Placental pericyte (primary cell): ENCODE results near the gene CDCA3. TPM values are rescaled to one million over a fixed set of nuclear protein-coding genes. Genes with fewer than 3 reads are reported as not detected.

Experiments used
- total RNA-seq: library from RNA; depleted of rRNA; stranded (reverse); fragments of >200 nt; gene quantifications from 2 replicates; pipeline ENCODE4 v1.2.3, GENCODE V29; 2012

The CDCA3 gene
- total RNA-seq, result 0.66 and 43.2 TPM in 2 replicates

DNA sequence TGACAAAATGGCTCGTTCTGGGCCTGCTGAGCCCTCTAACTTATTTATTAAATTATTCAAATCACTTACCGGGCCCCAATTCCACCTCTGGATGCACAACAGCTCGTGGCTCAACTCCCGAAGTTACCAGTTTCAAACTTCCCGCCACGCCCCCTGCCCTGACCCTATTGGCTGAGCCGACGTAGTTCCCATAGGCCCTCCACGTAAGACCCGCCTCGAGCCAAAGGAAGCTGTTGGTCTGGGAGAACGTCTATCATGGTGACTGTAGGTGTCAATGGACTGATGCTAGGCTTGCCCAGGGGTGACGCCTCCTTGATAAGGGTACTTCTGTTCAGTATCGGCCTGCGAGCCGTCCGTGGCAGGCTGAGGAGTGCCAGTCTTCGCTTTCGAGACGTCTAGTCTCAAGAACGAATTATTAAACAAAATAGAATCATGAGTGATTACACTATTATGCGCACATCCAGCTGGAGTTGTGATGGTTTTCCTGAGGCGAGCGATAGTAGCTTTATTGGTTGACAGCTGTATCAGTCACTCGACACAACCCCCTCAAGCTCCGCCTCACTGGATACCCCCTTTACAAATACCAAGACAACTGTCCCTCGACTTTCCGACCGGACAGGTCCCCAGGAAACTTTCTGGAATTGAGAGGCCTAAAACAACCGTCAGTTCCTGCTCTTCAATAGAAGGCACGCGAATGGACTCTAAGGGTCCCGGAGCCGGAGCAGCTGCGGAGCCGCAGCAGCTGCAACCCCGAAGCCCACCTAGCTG is at the start of gene CDCA3:
TSS of gene CDCA3 (minus strand) at position 134 of the 768 bp plus-strand sequence. CDS start 334 bp downstream, outside the sequence.

DNA sequence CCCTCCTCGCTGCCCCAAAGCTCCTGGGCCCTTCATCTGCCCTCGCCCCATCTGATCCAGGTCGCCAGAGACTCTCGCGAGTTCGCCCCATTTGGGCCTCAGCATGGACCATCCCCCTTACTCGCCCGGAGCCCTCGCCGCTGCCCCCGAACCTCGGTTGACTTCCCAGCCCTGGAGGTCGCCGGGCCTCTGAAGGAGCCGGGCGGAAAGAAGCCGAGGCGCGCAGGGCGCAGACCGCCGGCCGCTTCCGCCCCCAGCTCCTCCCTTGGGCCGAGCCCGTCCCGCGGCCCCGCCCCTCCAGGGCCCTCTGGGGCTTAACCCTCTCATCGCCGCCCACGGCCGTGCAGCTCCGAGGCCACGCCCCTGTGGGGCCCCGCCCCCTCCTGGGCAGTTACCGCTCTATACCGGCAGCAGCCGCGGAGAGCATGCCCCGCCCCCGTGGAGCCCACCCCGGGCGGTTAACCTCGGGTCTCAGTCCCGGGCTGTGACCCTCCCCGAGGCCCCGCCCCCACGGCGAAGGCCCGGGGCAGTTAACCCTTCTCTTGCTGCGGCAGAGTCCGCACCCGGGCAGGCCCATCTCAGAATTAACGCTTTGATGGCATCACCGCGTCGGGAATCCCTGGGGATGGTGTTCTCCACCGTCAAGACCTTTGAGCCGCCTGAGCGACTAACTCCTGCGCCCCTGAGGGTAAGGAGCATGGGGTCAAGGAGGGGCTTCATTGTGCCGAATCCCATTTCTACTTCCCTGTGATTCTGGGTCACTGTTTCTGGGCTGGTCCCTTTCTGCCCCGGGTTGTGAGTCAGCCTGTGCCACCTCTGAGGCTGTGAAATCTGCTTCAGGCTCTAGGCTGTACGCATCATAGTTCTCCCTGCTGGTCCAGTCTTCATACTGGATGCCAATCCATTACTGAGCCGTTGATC is 22.3 kb upstream of the CDCA3 start, which contains the start of gene SPSB2:
TSS of gene SPSB2 (minus strand) at position 210 of the 921 bp plus-strand sequence. CDS start 402 bp downstream, outside the sequence.

DNA sequence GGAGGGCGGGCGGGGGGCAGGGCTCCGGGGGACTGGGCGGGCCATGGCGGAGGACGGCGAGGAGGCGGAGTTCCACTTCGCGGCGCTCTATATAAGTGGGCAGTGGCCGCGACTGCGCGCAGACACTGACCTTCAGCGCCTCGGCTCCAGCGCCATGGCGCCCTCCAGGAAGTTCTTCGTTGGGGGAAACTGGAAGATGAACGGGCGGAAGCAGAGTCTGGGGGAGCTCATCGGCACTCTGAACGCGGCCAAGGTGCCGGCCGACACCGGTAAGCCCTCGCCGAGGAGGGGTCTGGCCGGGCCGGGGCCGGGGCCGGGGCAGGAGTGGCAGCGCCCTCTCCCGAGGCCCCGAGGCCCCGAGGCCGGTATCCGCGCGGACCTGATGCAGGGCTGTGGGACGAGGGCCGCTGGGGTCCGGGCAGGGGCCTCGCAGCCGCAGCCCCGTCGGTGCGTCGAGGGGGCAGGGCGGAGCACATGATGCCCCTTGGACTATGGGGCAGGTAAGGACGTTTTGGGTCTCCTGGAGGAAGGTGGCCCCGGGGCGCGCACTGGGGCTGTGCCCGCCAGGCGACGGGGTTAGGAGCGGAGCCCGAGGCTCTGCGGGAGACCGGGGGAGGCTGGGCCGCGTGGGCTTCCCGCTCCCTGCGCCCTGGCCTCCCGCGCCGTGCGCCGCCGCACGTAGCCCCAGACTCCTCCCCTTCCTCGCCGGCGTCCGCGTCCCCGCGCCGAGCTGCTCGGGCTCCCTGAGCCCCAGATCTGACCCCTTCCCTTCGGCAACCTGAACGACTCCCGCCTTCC is 16.5 kb upstream of the CDCA3 start, which contains the start of gene TPI1:
TSS of gene TPI1 (plus strand) at position 119 of the 798 bp plus-strand sequence. CDS start at position 155, 36 bp downstream.

DNA sequence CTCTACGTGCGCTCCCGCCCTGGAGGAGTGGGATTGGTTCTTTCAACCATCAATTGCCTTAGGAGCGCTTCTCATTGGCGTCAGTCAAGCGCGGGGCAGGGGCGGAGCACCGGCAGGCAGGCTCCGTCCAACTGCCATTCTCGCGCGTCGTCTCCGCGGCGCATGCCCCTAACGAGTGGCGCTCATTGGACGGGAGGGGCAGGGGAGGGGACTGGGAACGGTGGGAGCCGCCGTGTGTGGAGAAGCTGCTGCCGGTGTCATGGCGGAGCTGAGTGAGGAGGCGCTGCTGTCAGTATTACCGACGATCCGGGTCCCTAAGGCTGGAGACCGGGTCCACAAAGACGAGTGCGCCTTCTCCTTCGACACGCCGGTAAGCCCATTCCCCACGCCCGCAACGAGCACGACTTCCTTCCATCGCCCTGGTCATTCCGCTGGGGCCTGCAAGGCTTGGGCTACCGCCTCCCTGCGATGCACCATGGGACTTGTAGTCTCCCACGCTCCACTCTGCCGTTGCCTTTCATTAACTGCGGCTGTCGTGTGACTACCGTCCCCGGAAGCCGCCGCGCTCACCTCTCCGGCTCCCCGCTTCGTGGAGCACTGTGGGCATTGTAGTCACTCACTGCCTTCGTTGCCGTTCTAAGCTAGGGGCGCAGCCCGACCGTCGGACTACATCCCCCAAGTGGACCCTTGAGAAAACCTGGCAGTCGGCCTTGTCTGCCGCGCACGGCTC is 1.0 kb upstream of the CDCA3 start, which contains the start of gene USP5:
TSS of gene USP5 (plus strand) at position 230 of the 730 bp plus-strand sequence. CDS start at position 260, 30 bp downstream.

DNA sequence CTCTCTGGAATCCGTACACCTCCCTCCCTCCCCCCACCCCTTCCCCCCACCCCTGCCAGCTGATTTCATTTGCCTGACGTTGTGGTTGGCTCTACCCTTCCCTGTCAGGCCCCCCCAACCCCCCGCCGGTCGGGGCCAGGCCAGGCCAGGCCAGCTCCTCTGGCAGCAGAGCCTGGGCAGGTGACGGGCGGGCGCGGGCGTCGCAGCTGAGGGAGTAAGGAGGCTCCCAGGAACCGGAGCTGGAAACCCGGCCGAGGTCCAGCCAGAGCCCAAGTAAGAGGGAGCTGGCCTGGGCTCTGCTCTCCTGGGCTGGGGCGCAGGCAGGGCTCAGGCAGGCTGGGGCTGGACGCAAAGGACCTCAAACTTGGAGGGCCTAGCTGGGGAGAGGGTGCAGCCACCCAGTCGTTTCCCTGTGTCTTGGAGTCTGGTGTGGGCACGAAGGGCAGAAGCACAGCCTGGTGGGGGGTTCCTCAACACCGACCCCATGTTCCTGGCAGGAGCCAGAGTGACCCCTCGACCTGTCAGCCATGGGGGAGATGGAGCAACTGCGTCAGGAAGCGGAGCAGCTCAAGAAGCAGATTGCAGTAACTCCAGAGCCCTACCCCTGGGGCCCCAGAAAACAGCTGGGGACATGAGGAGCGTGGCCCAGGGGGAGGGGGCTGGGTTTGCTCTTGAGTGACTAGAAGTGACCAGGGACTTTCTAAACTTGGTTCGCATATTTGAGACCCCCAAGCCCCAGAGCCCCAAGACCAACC is 10.1 kb downstream of the CDCA3 start, which contains the start of gene GNB3:
TSS of gene GNB3 (plus strand) at position 165 of the 755 bp plus-strand sequence. CDS start at position 528, 363 bp downstream.

DNA sequence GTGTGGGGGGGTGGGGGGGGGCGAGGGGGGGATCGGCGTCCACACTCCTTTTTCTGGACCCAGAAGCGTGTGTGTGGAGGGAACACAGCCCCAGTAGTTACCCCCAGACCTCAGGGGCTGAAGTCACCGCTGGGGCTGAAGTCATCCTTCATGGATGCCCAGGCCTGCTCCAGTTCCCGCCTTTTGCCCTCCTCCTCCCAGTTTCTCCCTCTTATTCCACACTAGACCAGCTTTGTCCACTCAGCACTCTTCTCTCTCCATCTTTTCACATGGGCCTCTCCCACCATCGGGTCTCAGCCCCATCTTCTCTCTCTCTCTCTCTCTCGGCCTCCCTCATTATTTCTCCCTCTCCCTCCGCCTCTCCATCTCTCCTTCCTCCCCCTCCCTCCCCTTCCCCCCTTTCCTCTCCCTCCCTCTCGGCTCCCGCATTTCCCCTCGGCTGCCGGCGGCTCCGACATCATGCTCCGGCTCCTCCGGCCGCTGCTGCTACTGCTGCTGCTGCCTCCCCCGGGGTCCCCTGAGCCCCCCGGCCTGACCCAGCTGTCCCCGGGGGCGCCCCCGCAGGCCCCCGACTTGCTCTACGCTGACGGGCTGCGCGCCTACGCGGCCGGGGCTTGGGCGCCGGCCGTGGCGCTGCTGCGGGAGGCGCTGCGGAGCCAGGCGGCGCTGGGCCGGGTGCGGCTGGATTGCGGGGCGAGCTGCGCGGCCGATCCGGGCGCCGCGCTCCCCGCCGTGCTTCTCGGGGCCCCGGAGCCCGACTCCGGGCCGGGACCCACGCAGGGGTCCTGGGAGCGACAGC is 22.9 kb downstream of the CDCA3 start, which contains the start of gene P3H3:
TSS of gene P3H3 (plus strand) at position 426 of the 799 bp plus-strand sequence. CDS start at position 460, 34 bp downstream.

DNA sequence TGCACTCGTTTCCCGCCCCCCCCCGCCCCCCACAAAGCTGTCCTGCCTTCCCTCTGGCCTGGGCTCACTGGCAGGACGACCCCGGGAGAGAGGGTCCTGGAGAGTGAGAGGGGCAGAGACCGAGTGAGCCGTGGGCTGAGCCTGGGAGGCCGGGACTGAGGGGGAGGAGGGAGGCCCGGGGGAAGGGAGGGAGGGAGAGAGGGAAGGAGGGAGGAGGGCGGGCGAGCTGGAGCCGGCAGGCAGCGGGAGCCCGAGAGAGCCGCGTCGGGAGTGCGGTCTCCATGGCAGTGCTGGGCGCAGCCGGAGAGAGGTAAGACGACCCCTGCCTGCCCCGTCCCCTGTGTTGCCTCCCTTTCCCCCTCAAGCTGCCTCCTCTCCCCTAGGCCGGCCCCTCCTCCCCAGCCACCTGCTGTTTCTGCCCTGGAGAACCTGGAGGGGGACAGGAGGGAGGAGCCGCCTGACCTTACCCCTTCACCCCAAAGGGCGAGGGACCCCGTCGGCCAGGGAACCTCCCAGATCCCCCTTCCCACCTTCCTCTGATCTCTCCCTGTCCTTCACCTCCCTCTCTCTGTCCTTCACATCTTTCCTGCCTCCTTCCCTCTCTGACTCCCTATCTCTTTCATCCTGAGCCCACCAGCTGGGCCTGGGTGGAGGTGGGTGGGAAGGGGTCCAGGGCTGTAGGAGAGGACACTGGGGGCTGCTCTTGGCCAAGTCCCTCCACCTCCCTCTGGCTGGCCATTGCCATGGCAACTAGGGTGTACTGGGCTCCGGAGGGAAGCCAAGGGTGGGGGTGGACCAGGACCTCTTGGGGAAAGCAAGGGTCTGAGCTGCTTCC is 29.3 kb downstream of the CDCA3 start, which contains the start of gene GPR162:
TSS of gene GPR162 (plus strand) at position 231 of the 835 bp plus-strand sequence. CDS start 2,078 bp downstream, outside the sequence.

Other genes with a start within 250 kb of the CDCA3 start
- 239 and 306 TPM in 2 replicates for gene CHD4, start 243.9 kb downstream of the CDCA3 start, total RNA-seq
- gene LPAR5, start 215.3 kb downstream of the CDCA3 start, total RNA-seq, result not detected in 2 replicates
- gene ACRBP, start 203.9 kb downstream of the CDCA3 start, total RNA-seq, result under 0.01 and 0.14 TPM in 2 replicates
- 23.2 and 64.3 TPM in 2 replicates for gene ING4, start 188.2 kb downstream of the CDCA3 start, total RNA-seq
- 30.6 and 31.5 TPM in 2 replicates for gene ZNF384, start 161.9 kb downstream of the CDCA3 start, total RNA-seq
- not detected in 2 replicates for gene PIANP, start 150.5 kb downstream of the CDCA3 start, total RNA-seq
- gene COPS7A, start 127.2 kb downstream of the CDCA3 start, total RNA-seq, result 82.7 and 104 TPM in 2 replicates
- gene MLF2, start 98.1 kb downstream of the CDCA3 start, total RNA-seq, result 144 and 234 TPM in 2 replicates
- 113 and 199 TPM in 2 replicates for gene PTMS, start 84.9 kb downstream of the CDCA3 start, total RNA-seq
- 0.22 and 0.29 TPM in 2 replicates for gene LAG3, start 78.8 kb downstream of the CDCA3 start, total RNA-seq
- 0.57 and 1.1 TPM in 2 replicates for gene CD4, start 61.8 kb downstream of the CDCA3 start, total RNA-seq
- 1.1 TPM in 2 replicates for gene GPR162, start 29.5 kb downstream of the CDCA3 start, total RNA-seq
- 83.3 and 146 TPM in 2 replicates for gene P3H3, start 22.9 kb downstream of the CDCA3 start, total RNA-seq
- gene GNB3, start 10.4 kb downstream of the CDCA3 start, total RNA-seq, result 2.0 and 6.2 TPM in 2 replicates
- gene USP5, start 864 bp upstream of the CDCA3 start, total RNA-seq, result 64.3 and 117 TPM in 2 replicates
- 386 and 739 TPM in 2 replicates for gene TPI1, start 16.2 kb upstream of the CDCA3 start, total RNA-seq
- 8.2 and 8.5 TPM in 2 replicates for gene SPSB2, start 22.0 kb upstream of the CDCA3 start, total RNA-seq
- gene LRRC23, start 53.5 kb upstream of the CDCA3 start, total RNA-seq, result 3.4 and 14.0 TPM in 2 replicates
- 8.2 and 9.4 TPM in 2 replicates for gene ENO2, start 63.3 kb upstream of the CDCA3 start, total RNA-seq
- 15.6 and 17.9 TPM in 2 replicates for gene ATN1, start 76.7 kb upstream of the CDCA3 start, total RNA-seq
- gene RNU7-1, start 92.5 kb upstream of the CDCA3 start, total RNA-seq, result not detected in 2 replicates
- gene C12orf57, start 92.7 kb upstream of the CDCA3 start, total RNA-seq, result 69.3 and 175 TPM in 2 replicates
- 0.22 TPM in 1 of 2 replicates, not detected in the other for gene PTPN6, start 100.1 kb upstream of the CDCA3 start, total RNA-seq
- gene PHB2, start 119.4 kb upstream of the CDCA3 start, total RNA-seq, result 186 and 248 TPM in 2 replicates
- gene EMG1, start 119.6 kb upstream of the CDCA3 start, total RNA-seq, result 38.5 and 41.5 TPM in 2 replicates
- gene LPCAT3, start 167.2 kb upstream of the CDCA3 start, total RNA-seq, result 16.3 and 25.6 TPM in 2 replicates
- gene C1S, start 209.4 kb upstream of the CDCA3 start, total RNA-seq, result 40.7 and 172 TPM in 2 replicates
- 23.2 and 300 TPM in 2 replicates for gene C1R, start 241.2 kb upstream of the CDCA3 start, total RNA-seq